Tibial nerve (tissue), 4 donors: ENCODE data around the gene PTPRCAP. TPM values are rescaled to one million over a fixed set of nuclear protein-coding genes. Genes with fewer than 3 reads are reported as not detected.

Experiments
- DNase-seq, 2 donors: peaks; one replicate each; pipeline ENCODE4 v3.0.0-alpha.2; 2019; ENCODE audit warnings: low spot score in 2 of 2
- H3K27ac ChIP-seq, 4 donors: fragments of 200-600 bp; sonication (generic) in 3 of 4; one replicate each; pipeline ENCODE4 v1.5.1; 2017 to 2019; ENCODE audit warnings: mild to moderate bottlenecking in 1 of 4
- H3K27me3 ChIP-seq, 2 donors: fragments of 200-600 bp; sonication (generic) in 1 of 2; one replicate each; pipeline versions ENCODE4 v1.5.1 to v1.6.0; 2017 to 2019
- H3K36me3 ChIP-seq, 3 donors: fragments of 200-600 bp; sonication (generic); one replicate each; pipeline ENCODE4 v1.5.1; 2018 to 2019
- H3K4me1 ChIP-seq, 4 donors: fragments of 200-600 bp; sonication (generic) in 3 of 4; one replicate each; pipeline ENCODE4 v1.5.1; 2017 to 2019
- H3K4me3 ChIP-seq, 4 donors: fragments of 200-600 bp; sonication (generic) in 3 of 4; one replicate each; pipeline ENCODE4 v1.5.1; 2017 to 2019; ENCODE audit warnings: mild to moderate bottlenecking in 1 of 4, moderate library complexity in 1 of 4
- H3K9me3 ChIP-seq, 4 donors: fragments of 200-600 bp; sonication (generic) in 3 of 4; one replicate each; pipeline ENCODE4 v1.5.1; 2017 to 2019
- CTCF ChIP-seq, 5 experiments: fragments of 200-600 bp in 3 of 5; fragments of 450-650 bp in 2 of 5; sonication (generic) in 3 of 5; IDR thresholded peaks; one replicate each; pipeline ENCODE4 v1.5.1; 2016 to 2019; ENCODE audit warnings: antibody characterized with exemption in 5 of 5, mild to moderate bottlenecking in 3 of 5, moderate library complexity in 2 of 5
- EP300 ChIP-seq, 2 donors: sonication (generic); formaldehyde crosslinking; IDR thresholded peaks; one replicate each; pipeline ENCODE4 v1.6.1; 2017; ENCODE audit warnings: antibody characterized with exemption in 2 of 2, mild to moderate bottlenecking in 1 of 2
- POLR2A ChIP-seq, 2 donors: fragments of 450-650 bp; IDR thresholded peaks; one replicate each; pipeline ENCODE4 v1.6.1; 2017; ENCODE audit warnings: antibody characterized with exemption in 2 of 2, mild to moderate bottlenecking in 2 of 2, moderate library complexity in 2 of 2
- WGBS, 2 donors: methylation state at CpG; one replicate each; pipeline ENCODE4 v1.1.5; 2018; 5-methylcytosine and 5-hydroxymethylcytosine counted together
- total RNA-seq, 4 donors: library from RNA; depleted of rRNA; stranded (reverse); fragments of >200 nt; gene quantifications; one replicate each; pipeline ENCODE4 v1.1.0, GENCODE V29; 2016

PTPRCAP gene
- total RNA-seq, 4 donors from 2014 or later: 6.9 to 18.0 (median 12.8) TPM

- Histone ChIP-seq H3K4me3 (peak overlapping the region in 1 of 4 donors; percentile 55), H3K27ac (peak overlapping the region in 3 of 4 donors; percentile 40 to 83 (median 43)), H3K36me3 (peaks cover 0 to 99% (median 18%) of the 10 kb centered on the region in 3 donors)
Observed at GRCh38 chr11:67436459-67437081, 912 bp downstream of the PTPRCAP start.

GRCh38 chr11:67435727-67436458 is 1.6 kb downstream of the PTPRCAP start:
- H3K27ac ChIP-seq: peak overlapping the region in 2 of 4 donors; percentile 40 to 45
- H3K27me3 ChIP-seq: no peaks in the 10 kb centered on the region
- no peak for DNase-seq
- H3K4me1 ChIP-seq: peaks cover 0 to 36% (median 10%) of the 10 kb centered on the region in 4 donors
- H3K9me3 ChIP-seq: no peaks in the 10 kb centered on the region
- 87 to 88% methylated on average over 19 to 26 of the region's 38 CpGs for WGBS, 2 donors
- H3K36me3 ChIP-seq: peaks cover 0 to 99% (median 19%) of the 10 kb centered on the region in 3 donors
- peak overlapping the region in 1 of 4 donors; percentile 55 for H3K4me3 ChIP-seq
- TF ChIP-seq POLR2A (IDR thresholded peaks at IDR 0.05) (no peak), EP300 (IDR thresholded peaks at IDR 0.05) (no peak), CTCF (IDR thresholded peaks at IDR 0.05) (no peak)

More at GRCh38 chr11:67436459-67437081, 912 bp downstream of the PTPRCAP start:
- TF ChIP-seq CTCF (IDR thresholded peaks at IDR 0.05) (no peak), POLR2A (IDR thresholded peaks at IDR 0.05) (no peak), EP300 (IDR thresholded peaks at IDR 0.05) (no peak)
- 51 to 53% methylated on average over 6 of the region's 6 CpGs for WGBS, 2 donors
- Histone ChIP-seq H3K9me3 (no peaks in the 10 kb centered on the region), H3K4me1 (peaks cover 0 to 43% (median 10%) of the 10 kb centered on the region in 4 donors), H3K27me3 (no peaks in the 10 kb centered on the region)
- no peak for DNase-seq

- WGBS, 2 donors: 81 to 82% methylated on average over 26 of the region's 26 CpGs
- Histone ChIP-seq H3K4me1 (peaks cover 0 to 31% (median 10%) of the 10 kb centered on the region in 4 donors), H3K27ac (peak overlapping the region in 1 of 4 donors; percentile 40), H3K27me3 (no peaks in the 10 kb centered on the region), H3K9me3 (no peaks in the 10 kb centered on the region), H3K36me3 (peaks cover 0 to 97% (median 19%) of the 10 kb centered on the region in 3 donors), H3K4me3 (no peak overlapping the region)
- DNase-seq: no peak
- TF ChIP-seq CTCF (IDR thresholded peaks at IDR 0.05) (no peak), POLR2A (IDR thresholded peaks at IDR 0.05) (no peak), EP300 (IDR thresholded peaks at IDR 0.05) (no peak)
Observed at GRCh38 chr11:67435031-67435726, 2.3 kb downstream of the PTPRCAP start.

GRCh38 chr11:67434395-67434881 is 3.0 kb downstream of the PTPRCAP start:
- peaks cover 0 to 31% (median 9%) of the 10 kb centered on the region in 4 donors for H3K4me1 ChIP-seq
- H3K9me3 ChIP-seq: no peaks in the 10 kb centered on the region
- TF ChIP-seq POLR2A (IDR thresholded peaks at IDR 0.05): no peak
- no peak for TF ChIP-seq CTCF (IDR thresholded peaks at IDR 0.05)
- no peak for DNase-seq
- 79 to 100% methylated on average over 1 to 18 of the region's 23 CpGs for WGBS, 2 donors
- no peak overlapping the region for H3K4me3 ChIP-seq
- H3K27ac ChIP-seq: no peak overlapping the region
- no peaks in the 10 kb centered on the region for H3K27me3 ChIP-seq
- H3K36me3 ChIP-seq: peaks cover 0 to 97% (median 19%) of the 10 kb centered on the region in 3 donors
